Keratinocyte (primary cell): Measurements from ENCODE around the gene GPR62. TPM values are rescaled to one million over a fixed set of nuclear protein-coding genes. Genes with fewer than 3 reads are reported as not detected.

ENCODE experiments used
- DNase-seq: peaks from one replicate; pipeline ENCODE4 v3.0.0-alpha.2; 2011; ENCODE audit warnings: low read depth, missing footprints, low spot score
- FAIRE-seq: peaks from 2 replicates; lab custom pipeline; 2011; peaks lifted over from hg19 to GRCh38; lab: Jason Lieb, UNC
- H2AFZ ChIP-seq: 2 replicates; pipeline ENCODE4 v1.6.0; 2012; ENCODE audit warnings: low read length, control low read depth, inconsistent platforms; ENCODE audit not compliant: control insufficient read depth
- H3K27ac ChIP-seq: 2 replicates; pipeline ENCODE4 v1.5.1; 2011; ENCODE audit warnings: low read length; ENCODE audit not compliant: control insufficient read depth, insufficient read depth
- H3K27me3 ChIP-seq: 3 replicates; pipeline ENCODE4 v1.6.0; 2011; ENCODE audit warnings: low read length; ENCODE audit not compliant: control insufficient read depth, insufficient read depth; ENCODE audit errors: extremely low read depth
- H3K36me3 ChIP-seq, 2 experiments: 2 replicates in 1 of 2; 3 replicates in 1 of 2; pipeline ENCODE4 v1.5.1; 2011; ENCODE audit warnings: low read length in 2 of 2, mild to moderate bottlenecking in 1 of 2; ENCODE audit not compliant: control insufficient read depth in 2 of 2, insufficient read depth in 2 of 2; ENCODE audit errors: extremely low read depth in 1 of 2
- H3K4me1 ChIP-seq: 3 replicates; pipeline ENCODE4 v1.5.1; 2011; ENCODE audit warnings: low read length; ENCODE audit not compliant: control insufficient read depth, insufficient read depth; ENCODE audit errors: extremely low read depth
- H3K4me2 ChIP-seq: 3 replicates; pipeline ENCODE4 v1.6.0; 2011; ENCODE audit warnings: low read depth, low read length; ENCODE audit not compliant: control insufficient read depth, insufficient read depth; ENCODE audit errors: extremely low read depth
- H3K4me3 ChIP-seq, 3 experiments: fragments of 200-600 bp in 1 of 3; sonication (generic) in 1 of 3; 2 replicates in 2 of 3; 3 replicates in 1 of 3; pipeline ENCODE4 v1.5.1; 2011 to 2016; ENCODE audit warnings: low read length in 3 of 3, mild to moderate bottlenecking in 3 of 3, control low read depth in 2 of 3, inconsistent platforms in 1 of 3, low read depth in 1 of 3, mixed read lengths in 1 of 3, mixed run types in 1 of 3, moderate library complexity in 1 of 3; ENCODE audit not compliant: control insufficient read depth in 2 of 3, insufficient read depth in 2 of 3; ENCODE audit errors: extremely low read depth in 1 of 3
- H3K79me2 ChIP-seq: 2 replicates; pipeline ENCODE4 v1.6.0; 2012; ENCODE audit warnings: low read length; ENCODE audit not compliant: control insufficient read depth, insufficient read depth
- H3K9ac ChIP-seq: 3 replicates; pipeline ENCODE4 v1.6.0; 2011; ENCODE audit warnings: low read length; ENCODE audit not compliant: control insufficient read depth, insufficient read depth; ENCODE audit errors: extremely low read depth
- H3K9me1 ChIP-seq: 3 replicates; pipeline ENCODE4 v1.6.0; 2011; ENCODE audit warnings: low read length; ENCODE audit not compliant: control insufficient read depth, insufficient read depth; ENCODE audit errors: extremely low read depth
- H3K9me3 ChIP-seq: 2 replicates; pipeline ENCODE4 v1.5.1; 2012; ENCODE audit warnings: low read depth, low read length; ENCODE audit not compliant: control insufficient read depth
- H4K20me1 ChIP-seq: 3 replicates; pipeline ENCODE4 v1.6.0; 2011; ENCODE audit warnings: low read length; ENCODE audit not compliant: control insufficient read depth, insufficient read depth; ENCODE audit errors: extremely low read depth
- EZH2 ChIP-seq: IDR thresholded peaks from one replicate; pipeline ENCODE4 v1.6.1; 2012; ENCODE audit warnings: inconsistent platforms, mild to moderate bottlenecking, low read length, moderate library complexity
- dilution Hi-C: fragments of 300-500 bp; cut with MboI; formaldehyde crosslinking; loops from one replicate; pipeline ENCODE4 v1.7.0; 2020; ENCODE audit warnings: low sequenced_read_pairs; ENCODE audit not compliant: extremely low pct_ligation_motif_present
- polyA plus RNA-seq, 5 experiments: library from polyadenylated mRNA; depleted of rRNA in 3 of 5; stranded (reverse) in 3 of 5; stranded (forward) in 1 of 5; unstranded in 1 of 5; fragments of >200 nt; gene quantifications; 1 replicate in 1 of 5; 2 replicates in 3 of 5; 3 replicates in 1 of 5; pipeline versions ENCODE4 v1.2.1 to v1.2.3, GENCODE V29; 2011 to 2012; ENCODE audit warnings: missing spikeins in 2 of 5, low read depth in 1 of 5, low replicate concordance in 1 of 5
- TF ChIP-seq, protein P1 (sequence below), 3 experiments: IDR thresholded peaks in 1 of 3; conservative IDR thresholded peaks in 1 of 3; optimal IDR thresholded peaks in 1 of 3; 2 replicates in 2 of 3; 3 replicates in 1 of 3; pipeline versions ENCODE3 to v1.5.1; 2011; ENCODE audit warnings: low read length in 3 of 3, mild to moderate bottlenecking in 3 of 3, moderate library complexity in 2 of 3, control low read depth in 1 of 3, inconsistent platforms in 1 of 3; ENCODE audit not compliant: insufficient read depth in 2 of 3; ENCODE audit errors: extremely low read depth in 1 of 3

GPR62 gene
- polyA plus RNA-seq, 1 donor (not counting 4 experiments of a cell fraction or from before 2014, with no cell fraction given): not detected

GRCh38 chr3:51995346-51996163 is 40.4 kb downstream of the GPR62 start, which contains the start of gene RPL29:
RPL29 (minus strand) TSS chr3:51995895; CDS start chr3:51995461, 434 bp downstream.
- peak within 1 kb of the TSS; percentile 100 for H3K9ac ChIP-seq
- TF ChIP-seq, protein P1, sequence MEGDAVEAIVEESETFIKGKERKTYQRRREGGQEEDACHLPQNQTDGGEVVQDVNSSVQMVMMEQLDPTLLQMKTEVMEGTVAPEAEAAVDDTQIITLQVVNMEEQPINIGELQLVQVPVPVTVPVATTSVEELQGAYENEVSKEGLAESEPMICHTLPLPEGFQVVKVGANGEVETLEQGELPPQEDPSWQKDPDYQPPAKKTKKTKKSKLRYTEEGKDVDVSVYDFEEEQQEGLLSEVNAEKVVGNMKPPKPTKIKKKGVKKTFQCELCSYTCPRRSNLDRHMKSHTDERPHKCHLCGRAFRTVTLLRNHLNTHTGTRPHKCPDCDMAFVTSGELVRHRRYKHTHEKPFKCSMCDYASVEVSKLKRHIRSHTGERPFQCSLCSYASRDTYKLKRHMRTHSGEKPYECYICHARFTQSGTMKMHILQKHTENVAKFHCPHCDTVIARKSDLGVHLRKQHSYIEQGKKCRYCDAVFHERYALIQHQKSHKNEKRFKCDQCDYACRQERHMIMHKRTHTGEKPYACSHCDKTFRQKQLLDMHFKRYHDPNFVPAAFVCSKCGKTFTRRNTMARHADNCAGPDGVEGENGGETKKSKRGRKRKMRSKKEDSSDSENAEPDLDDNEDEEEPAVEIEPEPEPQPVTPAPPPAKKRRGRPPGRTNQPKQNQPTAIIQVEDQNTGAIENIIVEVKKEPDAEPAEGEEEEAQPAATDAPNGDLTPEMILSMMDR (optimal IDR thresholded peaks at IDR 0.05 in 1 of 3, IDR thresholded peaks at IDR 0.05 in 1 of 3, conservative IDR thresholded peaks at IDR 0.05 in 1 of 3; ENCODE audit: extremely low read depth in 1 of 3, insufficient read depth in 2 of 3, low read length in 3 of 3): no peak
- no peak for TF ChIP-seq EZH2
- H3K4me1 ChIP-seq: peaks cover 25% of the 10 kb centered on the region
- dilution Hi-C loops: no loop called here
- peaks cover 3% of the 10 kb centered on the region for H3K9me1 ChIP-seq
- peak within 1 kb of the TSS; percentile 72 for H2AFZ ChIP-seq
- peaks cover 23 to 34% of the 10 kb centered on the region in 2 experiments for H3K36me3 ChIP-seq
- peak within 1 kb of the TSS; percentile 99 for H3K4me2 ChIP-seq
- H3K79me2 ChIP-seq: peaks cover 32% of the 10 kb centered on the region
- peaks cover 9% of the 10 kb centered on the region for H4K20me1 ChIP-seq
- H3K4me3 ChIP-seq: peak within 1 kb of the TSS; percentile 79 to 100 (median 99)
- FAIRE-seq (peak; percentile 90), DNase-seq (peak; percentile 86)
- no peaks in the 10 kb centered on the region for H3K27me3 ChIP-seq
- peak within 1 kb of the TSS; percentile 90 for H3K27ac ChIP-seq
- no peaks in the 10 kb centered on the region for H3K9me3 ChIP-seq

DNA sequence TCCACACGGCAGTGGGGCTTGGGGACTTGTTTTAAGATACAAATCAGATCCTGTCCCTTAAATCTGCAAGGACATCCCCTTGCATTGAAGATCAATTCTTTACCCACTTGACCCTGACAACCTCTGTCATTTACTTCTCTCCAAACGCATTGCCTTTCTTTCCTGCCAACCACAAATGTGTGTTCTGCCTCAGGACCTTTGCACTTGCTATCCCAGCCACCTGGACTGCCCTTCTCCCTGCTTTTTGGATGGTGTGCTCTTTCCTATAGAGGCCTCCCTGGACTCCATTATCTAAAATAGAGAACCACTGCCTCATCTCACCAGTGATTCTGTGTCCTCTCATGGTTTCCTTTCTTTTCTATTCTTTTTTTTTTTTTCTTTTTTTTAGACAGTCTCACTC is 42.0 kb downstream of the GPR62 start:
- TF ChIP-seq, protein P1 (optimal IDR thresholded peaks at IDR 0.05 in 1 of 3, IDR thresholded peaks at IDR 0.05 in 1 of 3, conservative IDR thresholded peaks at IDR 0.05 in 1 of 3; ENCODE audit: extremely low read depth in 1 of 3, insufficient read depth in 2 of 3, low read length in 3 of 3): no peak
- TF ChIP-seq EZH2: no peak
- dilution Hi-C loops: no loop called here
- no peak overlapping the region for H3K9ac ChIP-seq
- peaks cover 20 to 24% of the 10 kb centered on the region in 2 experiments for H3K36me3 ChIP-seq
- no peak overlapping the region for H3K4me2 ChIP-seq
- H3K79me2 ChIP-seq: peaks cover 30% of the 10 kb centered on the region
- FAIRE-seq (no peak), DNase-seq (no peak)
- H3K9me3 ChIP-seq: no peaks in the 10 kb centered on the region
- no peak overlapping the region for H3K4me3 ChIP-seq
- peaks cover 9% of the 10 kb centered on the region for H4K20me1 ChIP-seq
- H3K9me1 ChIP-seq: peaks cover 3% of the 10 kb centered on the region
- no peak overlapping the region for H3K27ac ChIP-seq
- peaks cover 29% of the 10 kb centered on the region for H3K4me1 ChIP-seq
- no peaks in the 10 kb centered on the region for H3K27me3 ChIP-seq
- H2AFZ ChIP-seq: no peak overlapping the region
